ENCODE measurements around the gene FSIP1. TPM values are rescaled to one million over a fixed set of nuclear protein-coding genes. Genes with fewer than 3 reads are reported as not detected.

FSIP1 gene
- total RNA-seq, 6 experiments from 2014 or later = 0.07 to 0.74 (median 0.35) TPM; not detected in 1

GRCh38 chr15:39591141-39591895 is 191.3 kb downstream of the FSIP1 start:
- intact Hi-C loops (cut with DNase I) = no loop called here
- DNase-seq (no peak), ATAC-seq (no peak)
- peaks cover 0 to 63% (median 35%) of the 10 kb centered on the region in 4 donors for H3K36me3 ChIP-seq
- no peaks in the 10 kb centered on the region for H3K27me3 ChIP-seq
- no peak for TF ChIP-seq CTCF (IDR thresholded peaks at IDR 0.05)
- peaks cover 0 to 25% (median 10%) of the 10 kb centered on the region in 4 donors for H3K4me1 ChIP-seq
- no peak overlapping the region for H3K27ac ChIP-seq
- no peaks in the 10 kb centered on the region for H3K9me3 ChIP-seq
- no peak overlapping the region for H3K4me3 ChIP-seq
- 72% methylated on average over 8 of the region's 11 CpGs for WGBS (ENCODE audit: insufficient coverage, low coverage, low lambda C conversion rate, missing lambda C conversion rate)

GRCh38 chr15:39589815-39590644 is 192.6 kb downstream of the FSIP1 start:
- H3K9me3 ChIP-seq = no peaks in the 10 kb centered on the region
- DNase-seq (no peak), ATAC-seq (no peak)
- no peak for TF ChIP-seq POLR2A (IDR thresholded peaks at IDR 0.05)
- no peak for TF ChIP-seq CTCF (IDR thresholded peaks at IDR 0.05)
- no peak overlapping the region for H3K27ac ChIP-seq
- H3K4me3 ChIP-seq = no peak overlapping the region
- H3K36me3 ChIP-seq = peaks cover 0 to 71% (median 37%) of the 10 kb centered on the region in 4 donors
- H3K27me3 ChIP-seq = no peaks in the 10 kb centered on the region
- peaks cover 0 to 33% (median 13%) of the 10 kb centered on the region in 4 donors for H3K4me1 ChIP-seq
- intact Hi-C loops (cut with DNase I) = no loop called here
- 78% methylated on average over 4 of the region's 13 CpGs for WGBS (ENCODE audit: insufficient coverage, low coverage, low lambda C conversion rate, missing lambda C conversion rate)

GRCh38 chr15:39589193-39589814 is 193.3 kb downstream of the FSIP1 start:
- Histone ChIP-seq H3K4me3 (no peak overlapping the region), H3K27me3 (no peaks in the 10 kb centered on the region), H3K36me3 (peaks cover 0 to 73% (median 35%) of the 10 kb centered on the region in 4 donors), H3K27ac (no peak overlapping the region), H3K9me3 (no peaks in the 10 kb centered on the region), H3K4me1 (peaks cover 0 to 33% (median 13%) of the 10 kb centered on the region in 4 donors)
- intact Hi-C loops (cut with DNase I) = no loop called here
- 86% methylated on average over 14 of the region's 14 CpGs for WGBS (ENCODE audit: insufficient coverage, low coverage, low lambda C conversion rate, missing lambda C conversion rate)
- TF ChIP-seq CTCF (IDR thresholded peaks at IDR 0.05) = no peak
- DNase-seq (no peak), ATAC-seq (no peak)

- H3K9me3 ChIP-seq = no peaks in the 10 kb centered on the region
- no peaks in the 10 kb centered on the region for H3K27me3 ChIP-seq
- ATAC-seq (no peak), DNase-seq (no peak)
- H3K36me3 ChIP-seq = peaks cover 0 to 73% (median 36%) of the 10 kb centered on the region in 4 donors
- no peak overlapping the region for H3K4me3 ChIP-seq
- peak overlapping the region in 1 of 3 donors; percentile 56 for H3K27ac ChIP-seq
- H3K4me1 ChIP-seq = peaks cover 0 to 33% (median 13%) of the 10 kb centered on the region in 4 donors
- TF ChIP-seq POLR2A (IDR thresholded peaks at IDR 0.05) = no peak
- TF ChIP-seq CTCF (IDR thresholded peaks at IDR 0.05) = no peak
- intact Hi-C loops (cut with DNase I) = no loop called here
- 82% methylated on average over 7 of the region's 13 CpGs for WGBS (ENCODE audit: insufficient coverage, low coverage, low lambda C conversion rate, missing lambda C conversion rate)
Measured at GRCh38 chr15:39588531-39589192, 194.0 kb downstream of the FSIP1 start.
